K562 (cell line): ENCODE measurements around the gene UBE2L3. TPM values are rescaled to one million over a fixed set of nuclear protein-coding genes. Genes with fewer than 3 reads are reported as not detected.

ENCODE experiments used
- ELK3 ChIP-seq: fragments of 450-650 bp; formaldehyde crosslinking; IDR thresholded peaks from 2 replicates; pipeline ENCODE4 v1.4.0; 2020; ENCODE audit warnings: mild to moderate bottlenecking
- ERF ChIP-seq: fragments of 450-650 bp; formaldehyde crosslinking; IDR thresholded peaks from 2 replicates; pipeline ENCODE4 v1.4.0; 2020; ENCODE audit warnings: mild to moderate bottlenecking, mixed read lengths
- EZH2 ChIP-seq: IDR thresholded peaks from 2 replicates; pipeline ENCODE4 v1.6.1; 2012; ENCODE audit warnings: low read depth, mild to moderate bottlenecking, inconsistent platforms, low read length, borderline replicate concordance
- FOSL1 ChIP-seq: fragments of 200-800 bp; sonication (Bioruptor generic); conservative IDR thresholded peaks from 2 replicates; pipeline ENCODE4 v1.6.1; 2016; ENCODE audit warnings: missing genetic modification characterization, missing compliant biosample characterization
- NFIC ChIP-seq: fragments of 450-650 bp; IDR thresholded peaks from 2 replicates; pipeline ENCODE4 v1.6.1; 2017; ENCODE audit warnings: mild to moderate bottlenecking, inconsistent platforms
- OTX1 ChIP-seq: fragments of 450-650 bp; formaldehyde crosslinking; IDR thresholded peaks from 2 replicates; pipeline ENCODE4 v1.4.0; 2022; ENCODE audit warnings: mild to moderate bottlenecking
- SIRT6 ChIP-seq: IDR thresholded peaks from one replicate; pipeline ENCODE4 v1.6.1; 2012; ENCODE audit warnings: low read depth, mild to moderate bottlenecking, control low read depth, inconsistent platforms, low read length, moderate library complexity
- TBL1XR1 ChIP-seq, 2 experiments: IDR thresholded peaks; 2 replicates each; pipeline ENCODE4 v1.6.1; 2012; ENCODE audit warnings: improper control_type of control experiment in 2 of 2, low read length in 2 of 2, mild to moderate bottlenecking in 1 of 2
- TFAP4 ChIP-seq: sonication (generic); formaldehyde crosslinking; IDR thresholded peaks from 2 replicates; pipeline ENCODE4 v1.8.0; 2022; ENCODE audit warnings: missing genetic modification reagents, mild to moderate bottlenecking, moderate library complexity, borderline replicate concordance
- ZNF384 ChIP-seq: IDR thresholded peaks from 2 replicates; pipeline ENCODE4 v1.6.1; 2012; ENCODE audit warnings: low read depth, low read length, improper control_type of control experiment
- ZNF764 ChIP-seq: fragments of 250-450 bp; sonication (Bioruptor Pico); IDR thresholded peaks from 2 replicates; pipeline ENCODE4 v1.4.0; 2020; ENCODE audit warnings: low read depth, mild to moderate bottlenecking, moderate library complexity
- ZZZ3 ChIP-seq: fragments of 450-650 bp; IDR thresholded peaks from 2 replicates; pipeline ENCODE4 v1.6.1; 2016; ENCODE audit warnings: antibody characterized with exemption, mild to moderate bottlenecking, moderate library complexity
- polyA plus RNA-seq, 8 experiments: library from polyadenylated mRNA; depleted of rRNA in 4 of 8; stranded (reverse) in 5 of 8; unstranded in 3 of 8; fragments of >200 nt; fragmentation: Nextera tagmentation in 2 of 8; fragmentation: Illumina TruSeq in 1 of 8; extraction: Ambion mirVana in 2 of 8; extraction: Trizol in 1 of 8; gene quantifications; 2 replicates each; pipeline versions ENCODE4 v1.2.1 to v1.2.3, GENCODE V29; 2011 to 2014; ENCODE audit warnings: inconsistent platforms in 1 of 8, missing spikeins in 1 of 8
- total RNA-seq, 7 experiments: library from RNA; depleted of rRNA in 6 of 7; stranded (reverse); fragments of >200 nt in 6 of 7; fragmentation: Illumina TruSeq in 2 of 7; extraction: Trizol in 2 of 7; gene quantifications; 2 replicates each; pipeline versions ENCODE4 v1.2.1 to v1.2.3, GENCODE V29; 2011 to 2021; ENCODE audit warnings: low replicate concordance in 1 of 7
- TF ChIP-seq, protein P1 (sequence below): fragments of 250-450 bp; sonication (Bioruptor Pico); IDR thresholded peaks from 2 replicates; pipeline ENCODE4 v1.4.0; 2020; ENCODE audit warnings: mild to moderate bottlenecking, moderate library complexity
- TF ChIP-seq, protein P2 (sequence below): fragments of 250-450 bp; sonication (Bioruptor Pico); IDR thresholded peaks from 2 replicates; pipeline ENCODE4 v1.8.0; 2022; ENCODE audit warnings: moderate library complexity, mild to moderate bottlenecking, inconsistent platforms
- TF ChIP-seq, protein P3 (sequence below): fragments of 250-450 bp; sonication (Bioruptor Pico); IDR thresholded peaks from 2 replicates; pipeline ENCODE4 v1.4.0; 2020; ENCODE audit warnings: mild to moderate bottlenecking, moderate library complexity, borderline replicate concordance
- TF ChIP-seq, protein P4 (sequence below): fragments of 250-450 bp; sonication (Bioruptor Pico); IDR thresholded peaks from 2 replicates; pipeline ENCODE4 v1.4.0; 2020; ENCODE audit warnings: borderline replicate concordance

Gene UBE2L3
- total and polyA plus RNA-seq, 9 of the 15 experiments (the other 6 are each of a cell fraction or from before 2014, with no cell fraction given), result 215 to 625 (median 285) TPM

DNA sequence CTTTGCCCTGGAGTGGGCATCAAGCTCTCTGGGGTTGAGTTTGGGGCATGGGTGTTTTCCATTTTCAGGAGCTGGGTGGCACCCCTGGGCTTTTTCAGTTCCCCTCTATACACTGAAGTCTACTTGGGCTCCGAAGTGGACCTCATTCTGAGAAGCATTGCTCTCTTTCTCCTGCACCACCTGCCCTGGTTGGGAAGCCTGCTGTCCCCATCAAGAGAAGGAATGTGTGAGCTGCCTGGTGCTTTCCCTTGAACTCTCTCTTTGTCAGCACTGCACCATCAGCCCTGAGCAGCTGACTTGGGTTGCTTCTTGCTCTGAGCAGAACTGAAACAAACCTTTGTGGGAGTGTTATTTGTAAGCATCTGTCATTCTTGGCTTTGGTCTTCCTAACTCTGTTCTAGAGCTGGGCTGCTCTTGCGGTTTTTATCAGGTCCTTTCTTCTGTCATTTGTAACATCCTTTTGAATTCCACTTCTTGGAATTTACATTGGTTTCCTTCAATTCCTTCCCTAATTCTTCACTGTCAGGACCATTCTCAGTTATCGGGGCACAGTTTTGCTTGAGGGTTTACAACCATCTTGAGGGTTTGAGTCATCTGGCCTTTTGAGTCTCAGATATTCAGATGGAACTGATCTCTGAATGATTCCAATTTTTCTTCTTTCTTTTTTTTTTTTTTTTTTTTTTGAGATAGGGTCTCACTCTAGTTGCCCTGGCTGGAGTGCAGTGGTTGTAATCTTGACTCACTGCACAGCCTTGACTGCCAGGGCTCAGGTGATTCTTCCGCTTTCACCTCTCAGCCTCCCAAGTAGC, 20.5 kb downstream of the UBE2L3 start (continued):
- TF ChIP-seq, protein P1, sequence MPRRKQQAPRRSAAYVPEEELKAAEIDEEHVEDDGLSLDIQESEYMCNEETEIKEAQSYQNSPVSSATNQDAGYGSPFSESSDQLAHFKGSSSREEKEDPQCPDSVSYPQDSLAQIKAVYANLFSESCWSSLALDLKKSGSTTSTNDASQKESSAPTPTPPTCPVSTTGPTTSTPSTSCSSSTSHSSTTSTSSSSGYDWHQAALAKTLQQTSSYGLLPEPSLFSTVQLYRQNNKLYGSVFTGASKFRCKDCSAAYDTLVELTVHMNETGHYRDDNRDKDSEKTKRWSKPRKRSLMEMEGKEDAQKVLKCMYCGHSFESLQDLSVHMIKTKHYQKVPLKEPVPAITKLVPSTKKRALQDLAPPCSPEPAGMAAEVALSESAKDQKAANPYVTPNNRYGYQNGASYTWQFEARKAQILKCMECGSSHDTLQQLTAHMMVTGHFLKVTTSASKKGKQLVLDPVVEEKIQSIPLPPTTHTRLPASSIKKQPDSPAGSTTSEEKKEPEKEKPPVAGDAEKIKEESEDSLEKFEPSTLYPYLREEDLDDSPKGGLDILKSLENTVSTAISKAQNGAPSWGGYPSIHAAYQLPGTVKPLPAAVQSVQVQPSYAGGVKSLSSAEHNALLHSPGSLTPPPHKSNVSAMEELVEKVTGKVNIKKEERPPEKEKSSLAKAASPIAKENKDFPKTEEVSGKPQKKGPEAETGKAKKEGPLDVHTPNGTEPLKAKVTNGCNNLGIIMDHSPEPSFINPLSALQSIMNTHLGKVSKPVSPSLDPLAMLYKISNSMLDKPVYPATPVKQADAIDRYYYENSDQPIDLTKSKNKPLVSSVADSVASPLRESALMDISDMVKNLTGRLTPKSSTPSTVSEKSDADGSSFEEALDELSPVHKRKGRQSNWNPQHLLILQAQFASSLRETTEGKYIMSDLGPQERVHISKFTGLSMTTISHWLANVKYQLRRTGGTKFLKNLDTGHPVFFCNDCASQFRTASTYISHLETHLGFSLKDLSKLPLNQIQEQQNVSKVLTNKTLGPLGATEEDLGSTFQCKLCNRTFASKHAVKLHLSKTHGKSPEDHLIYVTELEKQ (CRISPR knock-in tag), result peak; percentile 76; the same call in 1 of the 2 replicates
- TF ChIP-seq ZNF384 (peak; percentile 71), ZNF764 (CRISPR knock-in tag) (0 out of 2 replicates have a peak, but pooled peaks have one; percentile 10), ERF (CRISPR knock-in tag) (peak; percentile 78; the same call in 1 of the 2 replicates), NFIC (no peak), FOSL1 (tag) (peak; percentile 94), TBL1XR1 (IDR thresholded peaks at IDR 0.05; ENCODE audit: low read length in 2 of 2) (peak in 1 of 2 experiments; percentile 92; a peak in 3 of 4 replicates), OTX1 (peak; percentile 8; the same call in 1 of the 2 replicates), EZH2 (peak; percentile 40; the same call in 1 of the 2 replicates), ELK3 (CRISPR knock-in tag) (0 out of 2 replicates have a peak, but pooled peaks have one; percentile 57), SIRT6 (no peak), TFAP4 (CRISPR knock-in tag) (no peak), ZZZ3 (no peak)
- TF ChIP-seq, protein P2, sequence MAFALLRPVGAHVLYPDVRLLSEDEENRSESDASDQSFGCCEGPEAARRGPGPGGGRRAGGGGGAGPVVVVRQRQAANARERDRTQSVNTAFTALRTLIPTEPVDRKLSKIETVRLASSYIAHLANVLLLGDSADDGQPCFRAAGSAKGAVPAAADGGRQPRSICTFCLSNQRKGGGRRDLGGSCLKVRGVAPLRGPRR (CRISPR knock-in tag), result no peak
- TF ChIP-seq, protein P3, sequence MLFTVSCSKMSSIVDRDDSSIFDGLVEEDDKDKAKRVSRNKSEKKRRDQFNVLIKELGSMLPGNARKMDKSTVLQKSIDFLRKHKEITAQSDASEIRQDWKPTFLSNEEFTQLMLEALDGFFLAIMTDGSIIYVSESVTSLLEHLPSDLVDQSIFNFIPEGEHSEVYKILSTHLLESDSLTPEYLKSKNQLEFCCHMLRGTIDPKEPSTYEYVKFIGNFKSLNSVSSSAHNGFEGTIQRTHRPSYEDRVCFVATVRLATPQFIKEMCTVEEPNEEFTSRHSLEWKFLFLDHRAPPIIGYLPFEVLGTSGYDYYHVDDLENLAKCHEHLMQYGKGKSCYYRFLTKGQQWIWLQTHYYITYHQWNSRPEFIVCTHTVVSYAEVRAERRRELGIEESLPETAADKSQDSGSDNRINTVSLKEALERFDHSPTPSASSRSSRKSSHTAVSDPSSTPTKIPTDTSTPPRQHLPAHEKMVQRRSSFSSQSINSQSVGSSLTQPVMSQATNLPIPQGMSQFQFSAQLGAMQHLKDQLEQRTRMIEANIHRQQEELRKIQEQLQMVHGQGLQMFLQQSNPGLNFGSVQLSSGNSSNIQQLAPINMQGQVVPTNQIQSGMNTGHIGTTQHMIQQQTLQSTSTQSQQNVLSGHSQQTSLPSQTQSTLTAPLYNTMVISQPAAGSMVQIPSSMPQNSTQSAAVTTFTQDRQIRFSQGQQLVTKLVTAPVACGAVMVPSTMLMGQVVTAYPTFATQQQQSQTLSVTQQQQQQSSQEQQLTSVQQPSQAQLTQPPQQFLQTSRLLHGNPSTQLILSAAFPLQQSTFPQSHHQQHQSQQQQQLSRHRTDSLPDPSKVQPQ (CRISPR knock-in tag), result peak; percentile 64; the same call in 1 of the 2 replicates
- TF ChIP-seq, protein P4, sequence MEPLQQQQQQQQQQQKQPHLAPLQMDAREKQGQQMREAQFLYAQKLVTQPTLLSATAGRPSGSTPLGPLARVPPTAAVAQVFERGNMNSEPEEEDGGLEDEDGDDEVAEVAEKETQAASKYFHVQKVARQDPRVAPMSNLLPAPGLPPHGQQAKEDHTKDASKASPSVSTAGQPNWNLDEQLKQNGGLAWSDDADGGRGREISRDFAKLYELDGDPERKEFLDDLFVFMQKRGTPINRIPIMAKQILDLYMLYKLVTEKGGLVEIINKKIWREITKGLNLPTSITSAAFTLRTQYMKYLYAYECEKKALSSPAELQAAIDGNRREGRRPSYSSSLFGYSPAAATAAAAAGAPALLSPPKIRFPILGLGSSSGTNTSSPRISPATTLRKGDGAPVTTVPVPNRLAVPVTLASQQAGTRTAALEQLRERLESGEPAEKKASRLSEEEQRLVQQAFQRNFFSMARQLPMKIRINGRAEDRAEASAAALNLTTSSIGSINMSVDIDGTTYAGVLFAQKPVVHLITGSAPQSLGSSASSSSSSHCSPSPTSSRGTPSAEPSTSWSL (CRISPR knock-in tag), result 0 out of 2 replicates have a peak, but pooled peaks have one; percentile 30
